Measurements from ENCODE around the gene CALML5. TPM values are rescaled to one million over a fixed set of nuclear protein-coding genes. Genes with fewer than 3 reads are reported as not detected.

Gene CALML5
- total RNA-seq, 3 donors from 2014 or later: 31.0 to 31.1 TPM; not detected in 1

DNA sequence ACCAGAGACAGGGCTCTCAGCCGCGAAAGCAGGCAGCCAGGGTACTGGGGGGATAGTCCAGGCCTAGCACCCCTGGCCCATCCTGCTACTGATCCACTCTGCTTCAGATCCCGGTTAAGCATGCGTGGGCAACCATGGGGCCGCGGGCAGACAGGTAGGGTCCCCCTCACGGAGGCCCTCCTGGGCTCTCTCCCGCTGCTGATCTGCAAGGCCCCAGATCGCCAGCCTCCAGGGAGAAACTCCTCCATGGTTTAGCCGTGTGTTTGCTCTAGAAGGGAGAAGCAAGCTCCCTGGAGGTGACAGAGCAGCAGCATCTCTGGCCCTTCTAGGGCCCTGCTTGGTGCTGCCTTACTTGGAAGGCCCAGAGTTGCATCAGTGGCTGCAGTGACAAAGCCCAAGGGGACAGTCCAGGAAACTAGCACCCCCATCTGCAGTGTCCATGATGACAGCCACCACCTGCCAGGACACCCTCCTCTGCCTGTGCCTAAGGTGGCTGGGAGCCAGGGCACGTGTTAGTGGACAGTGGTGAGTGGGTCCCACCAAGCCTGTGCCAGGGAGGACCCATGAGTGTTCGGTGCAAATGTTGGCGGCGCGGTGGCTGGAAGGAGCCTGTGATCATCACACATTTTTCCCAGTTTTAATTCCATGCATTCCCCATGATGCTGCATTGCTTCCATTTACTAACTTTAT, 29.2 kb downstream of the CALML5 start:
- H3K36me3 ChIP-seq: no peaks in the 10 kb centered on the region
- H3K4me1 ChIP-seq: peaks cover 8 to 13% of the 10 kb centered on the region in 2 donors
- peaks cover 0 to 6% of the 10 kb centered on the region in 2 donors for H3K9me3 ChIP-seq
- H3K27ac ChIP-seq: no peak overlapping the region
- no peak for DNase-seq (ENCODE audit: low spot score in 2 of 2)
- TF ChIP-seq, protein P1, sequence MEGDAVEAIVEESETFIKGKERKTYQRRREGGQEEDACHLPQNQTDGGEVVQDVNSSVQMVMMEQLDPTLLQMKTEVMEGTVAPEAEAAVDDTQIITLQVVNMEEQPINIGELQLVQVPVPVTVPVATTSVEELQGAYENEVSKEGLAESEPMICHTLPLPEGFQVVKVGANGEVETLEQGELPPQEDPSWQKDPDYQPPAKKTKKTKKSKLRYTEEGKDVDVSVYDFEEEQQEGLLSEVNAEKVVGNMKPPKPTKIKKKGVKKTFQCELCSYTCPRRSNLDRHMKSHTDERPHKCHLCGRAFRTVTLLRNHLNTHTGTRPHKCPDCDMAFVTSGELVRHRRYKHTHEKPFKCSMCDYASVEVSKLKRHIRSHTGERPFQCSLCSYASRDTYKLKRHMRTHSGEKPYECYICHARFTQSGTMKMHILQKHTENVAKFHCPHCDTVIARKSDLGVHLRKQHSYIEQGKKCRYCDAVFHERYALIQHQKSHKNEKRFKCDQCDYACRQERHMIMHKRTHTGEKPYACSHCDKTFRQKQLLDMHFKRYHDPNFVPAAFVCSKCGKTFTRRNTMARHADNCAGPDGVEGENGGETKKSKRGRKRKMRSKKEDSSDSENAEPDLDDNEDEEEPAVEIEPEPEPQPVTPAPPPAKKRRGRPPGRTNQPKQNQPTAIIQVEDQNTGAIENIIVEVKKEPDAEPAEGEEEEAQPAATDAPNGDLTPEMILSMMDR (IDR thresholded peaks at IDR 0.05): no peak
- TF ChIP-seq POLR2AphosphoS5 (IDR thresholded peaks at IDR 0.05): no peak
- TF ChIP-seq POLR2A (IDR thresholded peaks at IDR 0.05): no peak
- no peak overlapping the region for H3K4me3 ChIP-seq
- no peaks in the 10 kb centered on the region for H3K27me3 ChIP-seq
- intact Hi-C loops (cut with DNase I; ENCODE audit: low total_unique reads): no loop called here

- no peak for TF ChIP-seq POLR2A (IDR thresholded peaks at IDR 0.05)
- TF ChIP-seq, protein P1 (IDR thresholded peaks at IDR 0.05): no peak
- TF ChIP-seq POLR2AphosphoS5 (IDR thresholded peaks at IDR 0.05): no peak
- Histone ChIP-seq H3K4me3 (no peak overlapping the region), H3K27me3 (no peaks in the 10 kb centered on the region), H3K4me1 (peaks cover 8 to 13% of the 10 kb centered on the region in 2 donors), H3K36me3 (no peaks in the 10 kb centered on the region), H3K9me3 (peaks cover 0 to 6% of the 10 kb centered on the region in 2 donors), H3K27ac (no peak overlapping the region)
- no peak for DNase-seq (ENCODE audit: low spot score in 2 of 2)
- intact Hi-C loops (cut with DNase I; ENCODE audit: low total_unique reads): no loop called here
These were observed 29.9 kb downstream of the CALML5 start for GRCh38 chr10:5469353-5470061.

GRCh38 chr10:5468262-5469106, 30.9 kb downstream of the CALML5 start:
- Histone ChIP-seq H3K4me1 (peaks cover 8 to 13% of the 10 kb centered on the region in 2 donors), H3K36me3 (no peaks in the 10 kb centered on the region), H3K4me3 (no peak overlapping the region), H3K9me3 (peaks cover 0 to 6% of the 10 kb centered on the region in 2 donors), H3K27ac (no peak overlapping the region), H3K27me3 (no peaks in the 10 kb centered on the region)
- intact Hi-C loops (cut with DNase I; ENCODE audit: low total_unique reads): no loop called here
- DNase-seq (ENCODE audit: low spot score in 2 of 2): no peak
- TF ChIP-seq POLR2A (IDR thresholded peaks at IDR 0.05) (no peak), POLR2AphosphoS5 (IDR thresholded peaks at IDR 0.05) (no peak)
- TF ChIP-seq, protein P1 (IDR thresholded peaks at IDR 0.05): no peak

DNA sequence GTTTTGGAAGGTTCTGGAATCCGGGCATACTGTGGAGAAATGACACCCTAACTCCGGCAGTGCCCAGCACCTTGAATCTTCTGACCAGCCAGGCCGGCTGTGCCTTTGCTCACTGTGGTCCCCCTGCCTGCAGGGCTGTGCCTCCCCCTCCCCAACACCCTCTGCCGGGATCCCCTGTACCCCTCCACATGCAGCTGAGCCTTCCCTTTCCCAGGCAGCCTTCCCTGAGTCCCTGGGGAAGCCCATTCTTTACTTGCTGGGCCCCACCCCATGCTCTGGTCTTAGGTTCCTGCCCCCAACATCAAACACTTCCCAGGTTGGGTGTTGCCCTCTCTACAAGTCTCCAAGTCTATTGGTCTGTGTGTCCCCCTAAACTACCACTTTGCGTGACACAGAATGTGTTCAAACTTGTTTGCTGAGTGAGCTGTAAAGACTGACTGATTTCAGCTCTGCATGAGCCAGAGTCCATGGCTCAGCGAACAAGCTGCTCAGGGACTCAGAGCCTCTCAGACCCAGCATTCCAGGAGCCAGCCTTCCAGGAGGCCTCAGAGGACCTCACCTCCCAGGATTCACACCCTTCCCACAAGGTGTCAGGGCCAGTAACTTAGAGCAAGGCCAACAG, 31.6 kb downstream of the CALML5 start:
- Histone ChIP-seq H3K4me1 (peaks cover 8 to 13% of the 10 kb centered on the region in 2 donors), H3K36me3 (no peaks in the 10 kb centered on the region), H3K27ac (peak overlapping the region in 1 of 2 donors; percentile 86), H3K9me3 (peaks cover 0 to 6% of the 10 kb centered on the region in 2 donors), H3K27me3 (no peaks in the 10 kb centered on the region), H3K4me3 (no peak overlapping the region)
- TF ChIP-seq, protein P1 (IDR thresholded peaks at IDR 0.05): no peak
- no peak for TF ChIP-seq POLR2AphosphoS5 (IDR thresholded peaks at IDR 0.05)
- no peak for TF ChIP-seq POLR2A (IDR thresholded peaks at IDR 0.05)
- intact Hi-C loops (cut with DNase I; ENCODE audit: low total_unique reads): no loop called here
- DNase-seq (ENCODE audit: low spot score in 2 of 2): no peak

Data from breast epithelium (tissue), 4 donors.